Caki2 (cell line): ENCODE measurements around the gene CNPY4. TPM values are rescaled to one million over a fixed set of nuclear protein-coding genes. Genes with fewer than 3 reads are reported as not detected.

ENCODE experiments used
- total RNA-seq: library from RNA; depleted of rRNA; stranded (reverse); fragments of >200 nt; shearing (Covaris generic); gene quantifications from 2 replicates; pipeline ENCODE4 v1.2.3, GENCODE V29; 2014; ENCODE audit warnings: low replicate concordance; rRNA removed

Gene CNPY4
- total RNA-seq, 1 experiment from 2014 or later = 25.8 TPM

Other genes starting within 250 kb of the CNPY4 start
- gene OR2AE1, start 242.6 kb upstream of the CNPY4 start, total RNA-seq = not detected in 2 replicates
- gene TRIM4, start 200.1 kb upstream of the CNPY4 start, total RNA-seq = 15.5 and 19.3 TPM in 2 replicates
- gene GJC3, start 190.0 kb upstream of the CNPY4 start, total RNA-seq = not detected in 2 replicates
- gene AZGP1, start 143.6 kb upstream of the CNPY4 start, total RNA-seq = 1.1 TPM in 1 of 2 replicates, not detected in the other
- 20.3 and 23.0 TPM in 2 replicates for gene ZKSCAN1, start 104.0 kb upstream of the CNPY4 start, total RNA-seq
- gene ZSCAN21, start 69.9 kb upstream of the CNPY4 start, total RNA-seq = 1.0 and 4.4 TPM in 2 replicates
- 47.7 and 51.4 TPM in 2 replicates for gene ZNF3, start 37.9 kb upstream of the CNPY4 start, total RNA-seq
- gene COPS6, start 30.7 kb upstream of the CNPY4 start, total RNA-seq = 91.2 and 92.5 TPM in 2 replicates
- 225 and 243 TPM in 2 replicates for gene MCM7, start 18.2 kb upstream of the CNPY4 start, total RNA-seq
- 25.8 and 28.1 TPM in 2 replicates for gene AP4M1, start 18.0 kb upstream of the CNPY4 start, total RNA-seq
- gene TAF6, start 276 bp upstream of the CNPY4 start, total RNA-seq = 17.8 and 29.7 TPM in 2 replicates
- gene MBLAC1, start 7.3 kb downstream of the CNPY4 start, total RNA-seq = 0.52 and 2.5 TPM in 2 replicates
- gene LAMTOR4, start 29.3 kb downstream of the CNPY4 start, total RNA-seq = 63.0 and 126 TPM in 2 replicates
- 2.2 and 2.3 TPM in 2 replicates for gene TRAPPC14, start 39.1 kb downstream of the CNPY4 start, total RNA-seq
- gene GAL3ST4, start 49.0 kb downstream of the CNPY4 start, total RNA-seq = not detected in 2 replicates
- gene GPC2, start 57.7 kb downstream of the CNPY4 start, total RNA-seq = 1.4 and 1.6 TPM in 2 replicates
- not detected in 2 replicates for gene STAG3, start 58.3 kb downstream of the CNPY4 start, total RNA-seq
- 1.4 TPM in 1 of 2 replicates, not detected in the other for gene PVRIG, start 100.3 kb downstream of the CNPY4 start, total RNA-seq
- not detected in 2 replicates for gene SPDYE3, start 188.1 kb downstream of the CNPY4 start, total RNA-seq
- gene PILRB, start 238.5 kb downstream of the CNPY4 start, total RNA-seq = 15.0 and 44.8 TPM in 2 replicates